Measurements from ENCODE around the gene DHRS1. TPM values are rescaled to one million over a fixed set of nuclear protein-coding genes. Genes with fewer than 3 reads are reported as not detected.

DHRS1 gene
- total RNA-seq, 1 donor: 13.8 TPM

- H3K4me3 ChIP-seq (ENCODE audit: low read depth, low read length): no peak overlapping the region
- DNase-seq (ENCODE audit: low read depth): no peak
- TF ChIP-seq CTCF (IDR thresholded peaks at IDR 0.05; ENCODE audit: insufficient read depth, low read depth, low read length): no peak
These were observed 25.5 kb downstream of the DHRS1 start for GRCh38 chr14:24274101-24274543.

GRCh38 chr14:24273422-24273998, 26.1 kb downstream of the DHRS1 start:
- no peak for TF ChIP-seq CTCF (IDR thresholded peaks at IDR 0.05; ENCODE audit: insufficient read depth, low read depth, low read length)
- no peak for DNase-seq (ENCODE audit: low read depth)
- no peak overlapping the region for H3K4me3 ChIP-seq (ENCODE audit: low read depth, low read length)

- H3K4me3 ChIP-seq (ENCODE audit: low read depth, low read length): no peak overlapping the region
- TF ChIP-seq CTCF (IDR thresholded peaks at IDR 0.05; ENCODE audit: insufficient read depth, low read depth, low read length): no peak
- no peak for DNase-seq (ENCODE audit: low read depth)
These were observed 27.1 kb downstream of the DHRS1 start for GRCh38 chr14:24272467-24272866.

- no peak for DNase-seq (ENCODE audit: low read depth)
- TF ChIP-seq CTCF (IDR thresholded peaks at IDR 0.05; ENCODE audit: insufficient read depth, low read depth, low read length): no peak
- peak overlapping the region; percentile 95 for H3K4me3 ChIP-seq (ENCODE audit: low read depth, low read length)
These were observed 27.7 kb downstream of the DHRS1 start for GRCh38 chr14:24271834-24272263.

- TF ChIP-seq CTCF (IDR thresholded peaks at IDR 0.05; ENCODE audit: insufficient read depth, low read depth, low read length): peak; percentile 60
- peak; percentile 83 for DNase-seq (ENCODE audit: low read depth)
- H3K4me3 ChIP-seq (ENCODE audit: low read depth, low read length): peak within 1 kb of the TSS; percentile 95
These were observed 28.3 kb downstream of the DHRS1 start, which contains the start of gene RABGGTA for GRCh38 chr14:24271134-24271833. RABGGTA (minus strand) TSS chr14:24271597; CDS start chr14:24271115, 482 bp downstream.

- peak overlapping the region; percentile 95 for H3K4me3 ChIP-seq (ENCODE audit: low read depth, low read length)
- TF ChIP-seq CTCF (IDR thresholded peaks at IDR 0.05; ENCODE audit: insufficient read depth, low read depth, low read length): no peak
- no peak for DNase-seq (ENCODE audit: low read depth)
These were observed 28.9 kb downstream of the DHRS1 start for GRCh38 chr14:24270537-24271133.
